Measurements from ENCODE around the gene IL24.
A peak's percentile ranks its signal among the peaks of the same experiment; 100 is the strongest.

Gene IL24

DNA sequence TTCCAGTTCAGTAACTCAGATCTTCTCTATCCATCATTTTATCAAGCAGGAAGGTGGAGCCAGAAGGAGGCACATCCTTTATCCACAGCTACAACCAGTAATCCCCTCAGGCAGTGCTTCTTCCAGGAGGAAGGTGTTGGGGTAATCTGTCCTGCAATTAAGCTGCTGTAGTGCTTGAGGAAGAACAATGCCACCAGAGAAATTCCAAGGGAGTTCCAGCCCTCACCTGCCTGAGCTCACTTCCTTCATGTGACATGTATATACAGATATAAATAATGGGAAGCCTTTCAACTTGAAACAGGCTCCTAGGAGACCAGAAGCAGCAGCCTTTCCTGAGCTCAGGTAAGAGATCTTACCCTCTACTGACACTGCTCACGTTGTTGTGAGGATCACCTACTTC lies 34.0 kb upstream of the IL24 start:
- Histone ChIP-seq H3K4me3 (replicated peaks; ENCODE audit: insufficient read depth, low read length) (no peak overlapping the region), H3K27me3 (ENCODE audit: insufficient read depth, poor library complexity, severe bottlenecking) (no peaks in the 10 kb centered on the region), H3K27ac (replicated peaks) (no peak overlapping the region)
- DNase-seq (ENCODE audit: low read depth in 1 of 2, low spot score in 1 of 2) = no peak
- TF ChIP-seq GABPA (IDR thresholded peaks at IDR 0.05; ENCODE audit: low read depth) = no peak
- TF ChIP-seq, protein P1, sequence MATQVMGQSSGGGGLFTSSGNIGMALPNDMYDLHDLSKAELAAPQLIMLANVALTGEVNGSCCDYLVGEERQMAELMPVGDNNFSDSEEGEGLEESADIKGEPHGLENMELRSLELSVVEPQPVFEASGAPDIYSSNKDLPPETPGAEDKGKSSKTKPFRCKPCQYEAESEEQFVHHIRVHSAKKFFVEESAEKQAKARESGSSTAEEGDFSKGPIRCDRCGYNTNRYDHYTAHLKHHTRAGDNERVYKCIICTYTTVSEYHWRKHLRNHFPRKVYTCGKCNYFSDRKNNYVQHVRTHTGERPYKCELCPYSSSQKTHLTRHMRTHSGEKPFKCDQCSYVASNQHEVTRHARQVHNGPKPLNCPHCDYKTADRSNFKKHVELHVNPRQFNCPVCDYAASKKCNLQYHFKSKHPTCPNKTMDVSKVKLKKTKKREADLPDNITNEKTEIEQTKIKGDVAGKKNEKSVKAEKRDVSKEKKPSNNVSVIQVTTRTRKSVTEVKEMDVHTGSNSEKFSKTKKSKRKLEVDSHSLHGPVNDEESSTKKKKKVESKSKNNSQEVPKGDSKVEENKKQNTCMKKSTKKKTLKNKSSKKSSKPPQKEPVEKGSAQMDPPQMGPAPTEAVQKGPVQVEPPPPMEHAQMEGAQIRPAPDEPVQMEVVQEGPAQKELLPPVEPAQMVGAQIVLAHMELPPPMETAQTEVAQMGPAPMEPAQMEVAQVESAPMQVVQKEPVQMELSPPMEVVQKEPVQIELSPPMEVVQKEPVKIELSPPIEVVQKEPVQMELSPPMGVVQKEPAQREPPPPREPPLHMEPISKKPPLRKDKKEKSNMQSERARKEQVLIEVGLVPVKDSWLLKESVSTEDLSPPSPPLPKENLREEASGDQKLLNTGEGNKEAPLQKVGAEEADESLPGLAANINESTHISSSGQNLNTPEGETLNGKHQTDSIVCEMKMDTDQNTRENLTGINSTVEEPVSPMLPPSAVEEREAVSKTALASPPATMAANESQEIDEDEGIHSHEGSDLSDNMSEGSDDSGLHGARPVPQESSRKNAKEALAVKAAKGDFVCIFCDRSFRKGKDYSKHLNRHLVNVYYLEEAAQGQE (IDR thresholded peaks at IDR 0.05; ENCODE audit: insufficient replicate concordance, low read depth) = no peak
- TF ChIP-seq SPI1 (IDR thresholded peaks at IDR 0.05; ENCODE audit: borderline replicate concordance, low read depth) = no peak
- TF ChIP-seq, protein P2, sequence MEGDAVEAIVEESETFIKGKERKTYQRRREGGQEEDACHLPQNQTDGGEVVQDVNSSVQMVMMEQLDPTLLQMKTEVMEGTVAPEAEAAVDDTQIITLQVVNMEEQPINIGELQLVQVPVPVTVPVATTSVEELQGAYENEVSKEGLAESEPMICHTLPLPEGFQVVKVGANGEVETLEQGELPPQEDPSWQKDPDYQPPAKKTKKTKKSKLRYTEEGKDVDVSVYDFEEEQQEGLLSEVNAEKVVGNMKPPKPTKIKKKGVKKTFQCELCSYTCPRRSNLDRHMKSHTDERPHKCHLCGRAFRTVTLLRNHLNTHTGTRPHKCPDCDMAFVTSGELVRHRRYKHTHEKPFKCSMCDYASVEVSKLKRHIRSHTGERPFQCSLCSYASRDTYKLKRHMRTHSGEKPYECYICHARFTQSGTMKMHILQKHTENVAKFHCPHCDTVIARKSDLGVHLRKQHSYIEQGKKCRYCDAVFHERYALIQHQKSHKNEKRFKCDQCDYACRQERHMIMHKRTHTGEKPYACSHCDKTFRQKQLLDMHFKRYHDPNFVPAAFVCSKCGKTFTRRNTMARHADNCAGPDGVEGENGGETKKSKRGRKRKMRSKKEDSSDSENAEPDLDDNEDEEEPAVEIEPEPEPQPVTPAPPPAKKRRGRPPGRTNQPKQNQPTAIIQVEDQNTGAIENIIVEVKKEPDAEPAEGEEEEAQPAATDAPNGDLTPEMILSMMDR (IDR thresholded peaks at IDR 0.05; ENCODE audit: insufficient read depth, low read length) = no peak
- no peak for TF ChIP-seq POLR2AphosphoS5 (IDR thresholded peaks at IDR 0.05; ENCODE audit: low read depth)

DNA sequence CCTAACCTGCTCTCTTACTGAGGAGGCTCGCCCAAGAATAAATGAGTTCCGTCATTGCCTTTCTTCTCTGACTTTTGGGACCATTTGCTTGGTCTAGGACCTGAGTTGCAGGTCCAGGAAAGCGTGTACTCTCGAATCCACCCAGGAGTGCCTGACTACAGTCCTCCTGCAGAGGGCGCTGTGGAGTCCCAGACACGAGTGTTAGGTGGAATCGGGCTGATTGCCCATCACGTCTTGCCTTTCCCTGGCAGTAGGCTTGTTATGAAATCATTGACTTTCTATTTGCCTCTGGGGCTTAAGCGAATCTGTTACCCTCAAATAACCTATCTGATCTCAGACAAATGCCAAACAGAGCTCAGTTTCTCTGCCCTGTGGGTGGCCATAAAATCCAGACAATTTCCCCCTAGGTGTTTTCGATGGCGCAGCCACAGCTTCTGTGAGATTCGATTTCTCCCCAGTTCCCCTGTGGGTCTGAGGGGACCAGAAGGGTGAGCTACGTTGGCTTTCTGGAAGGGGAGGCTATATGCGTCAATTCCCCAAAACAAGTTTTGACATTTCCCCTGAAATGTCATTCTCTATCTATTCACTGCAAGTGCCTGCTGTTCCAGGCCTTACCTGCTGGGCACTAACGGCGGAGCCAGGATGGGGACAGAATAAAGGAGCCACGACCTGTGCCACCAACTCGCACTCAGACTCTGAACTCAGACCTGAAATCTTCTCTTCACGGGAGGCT lies 32.1 kb upstream of the IL24 start, which contains the start of gene IL20:
Gene IL20, plus strand, starts transcription at position 685 of the 733 bp plus-strand sequence. CDS start 230 bp downstream, outside the sequence.
- H3K4me3 ChIP-seq (replicated peaks; ENCODE audit: insufficient read depth, low read length) = no peak within 1 kb of the TSS
- DNase-seq (ENCODE audit: low read depth in 1 of 2, low spot score in 1 of 2) = peak; percentile 57 to 68
- H3K27me3 ChIP-seq (ENCODE audit: insufficient read depth, poor library complexity, severe bottlenecking) = no peaks in the 10 kb centered on the region
- no peak for TF ChIP-seq POLR2AphosphoS5 (IDR thresholded peaks at IDR 0.05; ENCODE audit: low read depth)
- TF ChIP-seq SPI1 (IDR thresholded peaks at IDR 0.05; ENCODE audit: borderline replicate concordance, low read depth) = no peak
- TF ChIP-seq, protein P1 (IDR thresholded peaks at IDR 0.05; ENCODE audit: insufficient replicate concordance, low read depth) = no peak
- TF ChIP-seq GABPA (IDR thresholded peaks at IDR 0.05; ENCODE audit: low read depth) = no peak
- TF ChIP-seq, protein P2 (IDR thresholded peaks at IDR 0.05; ENCODE audit: insufficient read depth, low read length) = peak; percentile 92
- H3K27ac ChIP-seq (replicated peaks) = no peak within 1 kb of the TSS

DNA sequence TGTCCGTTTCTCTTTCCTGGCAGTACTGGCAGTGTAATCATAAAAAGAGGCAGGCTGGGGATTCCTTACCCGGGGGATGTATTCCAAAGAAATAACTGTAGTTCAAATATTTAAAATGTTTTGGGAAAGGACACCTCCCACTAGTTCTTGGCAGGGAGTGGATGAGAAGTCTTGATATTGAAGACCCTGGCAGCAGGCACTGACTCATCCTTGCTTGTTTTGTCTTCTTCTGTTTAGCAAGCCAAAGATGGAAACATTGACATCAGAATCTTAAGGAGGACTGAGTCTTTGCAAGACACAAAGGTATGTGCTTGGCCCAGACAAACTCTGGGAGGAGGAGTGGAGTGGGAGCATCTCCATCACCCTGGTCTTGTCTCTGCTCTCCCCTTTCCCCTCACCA lies 31.2 kb upstream of the IL24 start:
- DNase-seq (ENCODE audit: low read depth in 1 of 2, low spot score in 1 of 2) = no peak
- Histone ChIP-seq H3K27me3 (ENCODE audit: insufficient read depth, poor library complexity, severe bottlenecking) (no peaks in the 10 kb centered on the region), H3K27ac (replicated peaks) (no peak overlapping the region), H3K4me3 (replicated peaks; ENCODE audit: insufficient read depth, low read length) (no peak overlapping the region)
- TF ChIP-seq, protein P1 (IDR thresholded peaks at IDR 0.05; ENCODE audit: insufficient replicate concordance, low read depth) = no peak
- TF ChIP-seq, protein P2 (IDR thresholded peaks at IDR 0.05; ENCODE audit: insufficient read depth, low read length) = no peak
- TF ChIP-seq SPI1 (IDR thresholded peaks at IDR 0.05; ENCODE audit: borderline replicate concordance, low read depth) = no peak
- no peak for TF ChIP-seq POLR2AphosphoS5 (IDR thresholded peaks at IDR 0.05; ENCODE audit: low read depth)
- no peak for TF ChIP-seq GABPA (IDR thresholded peaks at IDR 0.05; ENCODE audit: low read depth)

Data from HL-60 (cell line).